T1000 (cell line): ENCODE results near the gene RBMS2.
"Not testable (repeated sequence)": the region's sequence is repeated elsewhere in the genome, so short reads cannot be mapped to it uniquely, and the experiment has no call there.

Experiments used
- DNase-seq: peaks from one replicate; lab custom pipeline; 2025; ENCODE audit warnings: mixed read lengths; lab: John Stamatoyannopoulos, UW

The RBMS2 gene

DNA sequence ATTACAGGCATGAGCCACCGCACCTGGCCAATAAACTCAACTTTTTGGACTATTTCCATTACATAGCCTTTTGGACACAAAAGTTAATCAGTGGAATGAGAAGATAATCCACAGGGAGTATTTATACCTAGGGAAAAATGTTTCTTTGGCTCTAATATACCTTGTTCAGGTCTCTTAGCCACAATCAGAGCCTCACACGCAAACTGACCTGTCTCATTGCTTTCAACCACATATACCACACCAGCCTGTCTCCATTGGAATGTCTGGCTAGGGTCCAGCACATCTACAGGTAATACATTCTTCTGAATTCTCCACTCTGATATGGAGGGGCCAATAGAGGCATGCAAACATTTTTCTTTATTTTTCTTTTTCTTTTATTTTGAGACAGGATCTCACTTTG, 3.8 kb upstream of the RBMS2 start:
- DNase-seq = no peak

DNA sequence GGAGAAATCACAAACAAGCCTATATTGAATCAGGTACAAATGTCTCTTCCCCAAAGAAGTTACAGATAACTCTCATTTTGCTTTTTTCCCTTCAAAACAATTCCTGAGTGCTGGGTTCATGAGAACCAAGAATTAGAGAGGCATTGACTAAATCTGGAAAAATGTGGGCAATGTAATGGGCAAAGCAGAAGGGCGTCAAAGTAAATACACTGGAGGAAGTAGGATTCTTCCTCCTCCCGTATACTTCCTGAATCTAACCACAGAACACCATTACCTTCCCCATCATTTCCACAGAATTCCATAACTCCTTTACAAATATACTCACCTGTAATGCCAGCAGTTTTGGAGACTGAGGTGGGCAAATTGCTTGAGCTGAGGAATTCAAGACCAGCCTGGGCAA, 3.0 kb upstream of the RBMS2 start:
- DNase-seq = no peak

DNA sequence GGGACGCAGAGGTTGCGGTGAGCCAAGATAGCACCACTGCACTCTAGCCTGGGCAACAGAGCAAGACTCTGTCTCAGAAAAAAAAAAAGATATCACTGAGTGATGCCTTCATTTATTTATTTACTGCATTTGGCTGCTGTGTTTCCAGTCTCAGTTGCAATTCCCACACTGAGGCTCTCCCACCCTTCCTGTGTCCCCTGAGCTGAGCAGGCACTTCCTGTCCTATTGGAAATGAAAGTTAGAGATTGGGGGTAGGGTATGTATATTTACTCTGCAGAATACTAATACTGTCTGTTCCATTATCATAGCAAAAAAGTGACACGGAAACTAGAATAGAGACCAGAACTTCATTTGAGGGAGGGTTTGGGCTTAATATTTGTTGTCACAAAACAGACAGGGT, 1.6 kb upstream of the RBMS2 start:
- DNase-seq = no peak

DNA sequence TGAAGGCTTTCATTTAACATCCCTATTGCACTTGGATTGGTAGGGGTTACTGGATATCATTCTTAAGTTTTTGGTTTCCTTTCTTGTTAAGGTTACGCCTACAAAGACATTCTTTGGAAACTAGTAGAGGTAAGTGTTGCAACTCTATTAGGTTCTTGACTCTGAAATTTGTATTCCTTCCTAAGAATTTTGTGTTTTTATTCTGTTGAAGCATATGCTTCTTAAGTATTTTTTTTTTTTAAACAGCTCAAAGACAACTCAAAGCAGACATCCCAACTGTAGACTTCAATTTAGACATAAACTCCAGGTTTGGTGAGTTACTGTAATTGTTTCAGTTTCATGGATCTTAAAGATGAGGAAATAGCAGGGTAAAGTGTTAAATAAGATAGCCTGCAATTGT, 1.1 kb upstream of the RBMS2 start:
- no peak for DNase-seq

DNA sequence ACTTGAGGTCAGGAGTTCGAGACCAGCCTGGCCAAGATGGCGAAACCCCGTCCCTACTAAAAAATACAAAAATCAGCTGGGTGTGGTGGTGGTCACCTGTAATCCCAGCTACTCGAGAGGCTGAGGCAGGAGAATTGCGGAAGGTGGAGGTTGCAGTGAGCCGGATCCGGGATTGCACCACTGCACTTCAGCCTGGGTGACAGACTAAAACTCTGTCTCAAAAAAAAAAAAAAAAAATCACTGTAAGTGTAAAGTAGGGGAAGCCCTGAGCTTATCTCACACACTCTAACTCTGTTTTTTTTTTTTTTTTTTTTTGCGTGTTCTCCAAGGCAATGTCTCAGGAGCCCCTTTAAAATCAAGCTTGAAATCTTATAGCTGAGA, 421 bp upstream of the RBMS2 start:
- no peak for DNase-seq

DNA sequence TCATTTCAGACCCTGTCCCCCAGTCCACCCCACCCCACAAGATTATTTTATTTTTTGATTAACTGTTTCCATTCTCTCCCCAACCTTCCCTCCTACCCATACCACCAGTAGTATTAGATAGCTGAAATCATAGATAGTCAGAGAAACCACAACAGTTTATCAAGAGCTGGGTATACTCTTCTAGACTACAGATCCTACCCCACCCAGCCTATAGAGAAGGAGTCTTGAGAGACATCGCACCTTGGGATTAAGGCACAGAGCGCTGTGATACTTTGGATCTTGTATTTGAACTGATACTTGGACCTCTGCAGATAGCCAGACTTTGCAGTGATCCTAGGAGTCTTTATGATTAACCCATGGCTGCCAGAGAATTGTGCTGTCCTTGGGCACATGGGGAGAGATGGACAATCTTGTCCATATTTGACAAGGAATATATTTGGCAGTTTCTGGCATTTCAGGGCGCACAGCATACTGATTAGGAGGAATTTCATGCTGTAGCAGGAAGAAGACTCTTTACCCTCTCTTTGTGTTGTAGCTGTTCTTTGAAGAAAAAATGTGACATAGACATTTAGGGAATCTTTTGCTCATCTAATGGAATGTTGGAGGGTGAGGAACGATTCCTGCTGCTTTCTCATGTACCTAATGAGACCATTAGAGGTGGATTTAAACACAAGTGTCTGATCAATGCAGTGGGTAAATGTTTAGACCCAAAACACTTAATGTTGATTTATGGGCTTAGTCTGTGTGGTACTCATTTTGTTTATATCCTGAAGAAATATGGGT, 982 bp downstream of the RBMS2 start:
- DNase-seq = no peak

DNA sequence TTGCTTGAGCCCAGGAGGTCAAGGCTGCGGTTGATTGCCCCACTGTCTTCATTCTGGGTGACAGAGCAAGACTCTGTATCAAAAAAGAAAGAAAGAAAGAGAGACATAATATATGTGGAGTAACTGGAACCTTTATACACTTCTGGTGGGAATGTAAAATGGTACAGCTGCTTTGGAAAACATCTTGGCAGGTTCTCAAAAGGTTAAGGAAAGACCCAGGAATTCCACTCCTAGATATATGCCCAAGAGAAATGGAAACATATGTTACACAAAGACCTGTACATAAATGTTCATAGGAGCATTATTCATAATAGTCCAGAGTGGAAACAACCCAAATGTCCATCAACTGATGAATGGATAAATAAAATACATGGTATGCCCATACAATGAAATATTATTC, 7.2 kb downstream of the RBMS2 start:
- no peak for DNase-seq

DNA sequence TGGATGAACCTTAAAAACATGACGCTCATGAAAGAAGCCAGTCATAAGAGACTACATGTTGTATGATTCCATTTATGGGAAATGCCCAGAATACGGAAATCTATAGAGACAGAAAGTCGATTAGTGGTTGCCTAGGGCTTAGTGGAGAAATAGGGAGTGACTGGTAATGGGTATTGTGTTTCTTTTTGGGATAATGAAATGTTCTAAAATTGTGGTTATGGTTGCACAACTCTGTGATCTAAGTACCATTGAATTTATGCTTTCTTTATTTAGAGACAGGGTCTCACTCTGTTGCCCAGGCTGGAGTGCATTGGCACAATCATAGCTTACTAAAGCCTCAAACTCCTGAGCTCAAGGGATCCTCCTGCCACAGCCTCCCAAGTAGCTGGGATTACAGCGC, 8.0 kb downstream of the RBMS2 start:
- DNase-seq = no peak

DNA sequence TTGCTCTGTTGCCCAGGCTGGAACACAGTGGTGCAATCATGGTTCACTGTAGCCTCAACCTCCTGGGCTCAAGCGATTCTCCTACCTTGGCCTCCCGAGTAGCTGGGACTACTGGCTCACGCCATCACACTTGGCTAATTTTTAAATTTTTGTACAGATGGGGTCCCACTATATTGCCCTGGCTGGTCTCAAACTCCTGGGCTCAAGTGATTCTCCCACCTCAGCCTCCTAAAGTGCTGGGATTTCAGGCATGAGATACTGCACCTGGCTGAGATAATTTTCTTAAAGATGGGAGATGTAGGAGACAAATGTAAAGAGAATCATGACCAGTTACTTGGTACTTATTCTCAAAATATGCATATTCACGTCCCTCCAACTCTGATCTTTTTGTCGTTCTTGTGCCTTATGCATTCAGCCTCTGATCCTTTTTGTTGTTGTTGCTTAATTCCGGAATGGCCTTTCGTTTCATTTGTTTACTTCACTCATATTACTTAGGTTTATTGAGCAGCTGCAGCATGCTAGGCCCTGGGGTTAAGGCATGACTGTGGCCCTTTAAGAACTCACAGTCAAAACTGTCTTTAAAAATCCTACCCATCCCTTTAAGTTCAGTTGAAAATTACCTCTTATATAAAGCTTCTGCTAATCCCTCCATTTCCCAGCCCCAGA, 8.9 kb downstream of the RBMS2 start:
- DNase-seq = no peak

DNA sequence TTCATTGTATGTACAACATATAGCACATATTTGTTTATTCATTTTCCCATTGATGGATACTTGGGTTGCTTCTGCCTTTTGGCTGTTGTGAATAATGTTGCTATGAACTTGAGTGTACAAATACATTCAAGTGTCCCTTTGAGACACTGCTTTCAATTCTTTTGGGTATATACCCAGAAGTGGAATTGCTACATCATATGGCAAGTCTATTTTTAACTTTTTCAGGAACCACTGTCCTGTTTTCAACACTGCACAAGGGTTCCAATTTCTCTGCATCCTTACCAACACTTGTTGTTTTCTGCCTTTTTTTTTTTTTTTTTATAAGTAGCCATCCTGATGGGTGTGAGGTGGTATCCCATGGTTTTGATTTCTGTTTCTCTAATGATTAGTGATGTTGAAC, 15.9 kb downstream of the RBMS2 start:
- no peak for DNase-seq

DNA sequence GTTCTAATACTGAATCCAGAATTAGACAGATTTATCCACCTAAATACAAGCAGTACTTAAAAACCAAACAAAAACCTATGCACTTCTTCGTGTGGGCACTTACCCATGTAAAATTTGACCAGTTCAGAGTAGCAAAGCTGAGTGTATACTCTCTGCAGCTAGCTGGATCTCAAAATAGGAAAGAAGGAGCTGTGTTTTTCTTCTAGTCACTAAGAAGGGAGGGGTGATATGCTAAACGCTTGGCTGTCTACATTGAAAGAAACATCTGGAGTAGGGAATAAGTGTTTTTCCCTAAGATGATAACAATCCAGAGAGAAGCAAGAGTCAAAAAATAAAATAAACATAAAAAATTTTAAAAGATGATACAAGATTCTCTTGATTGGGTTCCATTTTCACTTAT, 20.0 kb downstream of the RBMS2 start:
- no peak for DNase-seq

DNA sequence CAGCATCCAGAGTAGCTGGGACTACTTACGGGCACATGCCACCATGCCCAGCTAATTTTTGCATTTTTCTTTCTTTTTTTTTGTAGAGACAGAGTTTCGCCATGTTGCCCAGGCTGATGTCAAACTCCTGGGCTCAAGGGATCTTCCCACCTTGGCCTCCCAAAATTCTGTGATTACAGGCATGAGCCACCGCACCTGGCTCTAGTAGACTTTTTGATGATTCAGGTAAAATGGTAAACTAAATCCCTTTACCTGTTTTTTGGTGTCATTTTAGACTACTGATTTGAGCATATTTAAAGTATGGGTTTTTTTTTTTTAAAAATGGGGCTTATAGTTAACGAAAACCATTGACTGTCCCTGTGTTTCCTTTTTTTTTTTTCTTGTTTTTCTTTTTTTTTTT, 20.5 kb downstream of the RBMS2 start:
- no peak for DNase-seq

DNA sequence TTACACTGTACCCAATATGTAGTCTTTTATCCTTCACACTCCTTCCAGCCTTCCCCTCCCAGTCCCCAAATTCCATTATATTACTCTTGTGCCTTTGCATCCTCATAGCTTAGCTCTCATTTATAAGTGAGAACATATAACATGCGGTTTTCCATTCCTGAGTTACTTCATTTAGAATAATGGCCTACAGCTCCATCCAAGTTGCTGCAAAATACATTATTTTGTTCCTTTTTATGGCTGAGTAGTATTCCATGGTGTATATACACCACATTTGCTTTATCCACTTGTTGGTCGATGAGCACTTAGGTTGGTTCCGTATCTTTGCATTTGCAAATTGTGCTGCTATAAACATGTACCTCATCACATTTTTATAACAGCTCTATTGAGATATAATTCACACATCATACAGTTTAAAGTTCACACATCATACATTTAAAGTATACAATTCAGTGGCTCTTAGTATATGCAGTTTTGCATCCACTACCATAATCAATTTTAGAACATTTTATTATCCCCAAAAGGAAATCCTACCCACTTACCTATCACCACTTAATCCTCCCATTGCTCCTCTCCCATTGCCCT, 23.5 kb downstream of the RBMS2 start:
- no peak for DNase-seq

DNA sequence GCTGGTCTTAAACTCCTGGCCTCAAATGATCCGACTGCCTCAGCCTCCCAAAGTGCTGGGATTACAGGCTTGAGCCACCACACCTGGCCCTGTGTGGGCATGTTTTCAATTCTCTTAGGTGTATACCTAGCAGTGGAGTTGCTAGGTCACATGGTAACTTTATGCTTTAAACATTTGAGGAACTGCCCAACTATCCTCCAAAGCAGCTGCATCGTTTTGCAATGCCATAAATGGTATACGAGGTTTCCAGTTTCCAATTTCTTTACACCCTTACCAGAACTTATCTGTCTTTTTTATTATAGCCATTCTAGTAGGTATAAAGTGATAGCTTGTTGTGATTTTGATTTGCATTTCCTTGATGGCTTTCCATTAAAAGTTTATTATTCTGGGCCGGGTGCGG, 25.1 kb downstream of the RBMS2 start:
- no peak for DNase-seq

DNA sequence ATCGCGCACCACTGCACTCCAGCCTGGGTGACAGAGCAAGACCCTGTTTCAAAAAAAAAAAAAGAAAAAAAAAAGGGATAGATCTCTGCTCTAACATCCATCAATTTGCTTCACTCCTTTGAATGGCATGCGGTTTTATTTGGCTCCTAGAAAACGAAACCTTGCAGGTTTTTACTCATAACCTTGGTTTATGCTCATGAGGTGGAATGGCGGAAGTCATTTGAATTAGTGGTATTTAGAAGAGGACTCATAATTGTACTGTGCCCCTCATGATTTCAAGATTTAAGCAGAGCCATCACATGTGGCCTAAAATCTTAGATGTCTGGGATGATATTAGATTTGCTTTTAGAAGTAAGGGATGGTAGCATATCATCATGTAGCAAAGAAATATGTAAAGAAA, 29.4 kb downstream of the RBMS2 start:
- no peak for DNase-seq

DNA sequence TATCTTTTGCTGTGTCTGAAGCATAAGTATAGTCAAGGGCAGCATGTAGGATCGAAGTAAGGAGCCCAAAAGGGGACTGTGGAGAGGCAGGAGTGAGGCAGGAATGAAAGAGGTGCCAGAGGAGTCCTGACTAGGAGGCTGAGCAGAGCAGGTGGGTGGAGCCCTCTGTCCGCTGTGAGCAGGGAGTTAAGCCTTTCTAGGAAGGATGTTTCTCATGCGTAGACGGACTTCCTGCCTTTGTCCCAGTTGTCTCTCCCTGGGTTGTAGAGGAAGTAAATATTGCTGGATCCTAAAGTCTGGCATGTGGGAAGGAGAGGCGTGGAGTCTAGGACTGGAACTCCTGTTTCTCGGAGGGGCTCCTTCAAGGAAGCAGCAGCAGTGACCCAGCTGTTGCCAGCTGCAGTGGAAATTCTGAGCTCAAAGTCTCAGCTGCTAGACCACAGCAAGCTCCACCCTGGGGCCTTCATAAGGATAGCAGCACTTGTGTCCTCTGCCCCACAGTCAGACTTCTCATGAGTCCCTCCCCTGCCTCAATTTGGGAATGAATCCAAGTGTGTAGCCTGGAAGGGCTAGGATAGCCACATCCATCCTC, 44.0 kb downstream of the RBMS2 start:
- no peak for DNase-seq

DNA sequence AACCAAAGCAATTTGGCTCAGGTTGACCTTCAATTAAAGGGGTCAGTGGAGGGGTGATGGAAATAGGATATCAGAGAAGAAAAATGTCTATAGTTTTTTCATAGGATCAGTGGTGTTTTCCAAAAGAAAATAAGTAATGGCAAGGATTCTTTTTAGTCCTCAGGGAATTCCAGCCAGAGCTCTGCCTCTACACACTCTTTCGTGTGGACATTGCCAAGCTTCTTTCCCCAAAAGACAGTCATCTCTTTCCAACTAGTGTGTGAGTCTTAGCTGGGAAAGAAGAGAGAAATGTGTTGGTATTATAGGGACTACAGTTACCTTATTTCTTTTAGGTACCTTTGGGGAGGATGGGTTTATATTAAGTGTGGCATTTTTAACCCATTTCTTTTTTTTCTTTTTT, 46.5 kb downstream of the RBMS2 start:
- DNase-seq = no peak

DNA sequence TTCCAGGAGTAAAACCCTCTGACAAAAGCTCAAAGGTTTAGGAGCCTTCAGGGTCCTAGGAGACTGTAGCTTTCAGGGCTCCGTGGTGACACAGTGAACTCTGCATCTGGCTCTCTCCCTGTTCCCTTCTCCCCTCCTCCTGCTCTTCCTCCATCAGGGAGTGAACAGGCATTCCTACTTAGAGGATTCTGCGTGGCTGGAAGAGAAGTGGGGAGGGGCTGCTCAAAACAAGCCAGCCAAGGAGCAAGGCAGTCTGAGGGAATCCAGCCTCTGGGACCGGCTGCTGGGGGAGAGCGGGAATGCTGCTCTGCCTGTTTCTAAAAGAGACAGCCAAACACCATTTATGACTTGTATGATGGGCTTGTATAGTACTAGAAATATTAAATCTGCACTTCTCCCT, 49.5 kb downstream of the RBMS2 start:
- no peak for DNase-seq

DNA sequence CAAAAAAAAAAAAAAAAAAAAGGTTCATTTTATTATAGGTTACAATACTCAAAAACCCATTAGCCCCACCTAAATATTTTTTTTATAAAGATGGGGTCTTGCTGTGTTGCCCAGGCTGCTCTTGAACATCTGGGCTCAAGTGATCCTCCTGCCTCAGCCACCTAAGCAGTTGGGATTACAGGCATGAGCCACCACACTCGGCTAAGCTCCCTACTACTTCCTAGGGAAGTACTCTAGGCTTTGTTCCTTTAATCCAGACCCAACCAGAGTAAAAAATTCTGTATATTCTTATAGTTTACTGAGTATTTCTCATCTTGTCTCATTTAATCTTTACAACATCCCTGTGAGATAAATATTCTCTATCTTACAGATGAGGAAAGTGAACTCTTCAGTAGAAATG, 50.7 kb downstream of the RBMS2 start:
- no peak for DNase-seq

DNA sequence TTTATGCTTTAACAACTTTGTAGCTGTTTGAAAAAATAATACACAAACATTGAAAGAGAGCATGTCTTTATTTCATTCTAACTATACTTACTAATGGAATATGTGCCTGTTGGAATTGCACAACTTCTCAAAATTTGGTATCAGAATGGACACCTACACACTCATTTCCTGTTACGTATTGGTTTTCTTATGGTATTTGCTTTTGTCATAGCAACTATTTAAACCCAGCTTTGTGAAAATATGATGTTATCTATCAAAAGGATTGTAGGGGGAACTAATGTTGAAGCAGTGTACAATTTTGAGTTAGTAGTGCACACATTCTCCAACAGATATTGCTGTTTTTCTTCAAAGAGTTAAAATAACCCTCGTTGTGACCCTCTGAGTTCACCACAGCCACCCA, 52.6 kb downstream of the RBMS2 start:
- DNase-seq = no peak

DNA sequence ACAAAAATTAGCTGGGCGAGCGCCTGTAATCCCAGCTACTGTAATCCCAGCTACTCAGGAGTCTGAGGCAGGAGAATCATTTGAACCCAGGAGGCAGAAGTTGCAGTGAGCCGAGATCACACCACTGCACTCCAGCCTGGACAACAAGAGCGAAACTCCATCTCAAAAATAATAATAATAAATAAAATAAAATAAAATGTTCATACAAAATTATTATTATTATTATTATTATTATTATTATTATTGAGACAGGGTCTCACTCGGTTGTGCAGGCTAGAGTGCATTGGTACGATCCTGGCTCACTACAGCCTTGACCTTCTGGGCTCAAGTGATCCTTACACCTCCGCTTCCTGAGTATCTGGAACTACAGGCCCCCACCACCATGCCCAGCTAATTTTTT, 55.6 kb downstream of the RBMS2 start:
- not testable (repeated sequence) for DNase-seq

DNA sequence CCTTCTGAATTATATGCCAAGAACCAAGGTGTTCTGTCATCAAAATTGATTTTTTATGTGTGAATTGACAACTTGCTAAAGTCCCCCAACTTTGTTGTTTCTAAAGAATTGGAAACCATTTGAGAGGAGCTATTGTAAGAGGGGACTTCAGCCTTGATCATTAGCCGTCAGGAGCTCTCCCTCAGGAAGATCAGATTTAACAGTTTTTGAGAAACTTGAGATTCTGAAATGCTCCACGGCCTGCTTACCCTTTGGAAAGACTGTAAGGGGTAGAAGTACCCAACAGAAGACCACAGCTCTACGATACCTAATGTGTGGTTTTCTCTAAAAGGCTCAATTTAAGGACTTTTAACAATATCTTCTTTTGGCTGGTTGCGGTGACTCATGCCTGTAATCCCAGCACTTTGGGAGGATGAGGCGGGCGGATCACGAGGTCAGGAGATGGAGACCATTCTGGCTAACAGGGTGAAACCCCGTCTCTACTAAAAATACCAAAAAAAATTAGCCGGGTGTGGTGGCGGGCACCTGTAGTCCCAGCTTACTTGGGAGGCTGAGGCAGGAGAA, 57.4 kb downstream of the RBMS2 start:
- DNase-seq = no peak
